ENCODE data around the gene ARHGAP5. TPM values are rescaled to one million over a fixed set of nuclear protein-coding genes. Genes with fewer than 3 reads are reported as not detected.

Gene ARHGAP5
- polyA plus RNA-seq, 3 donors, result 2.5 to 6.3 (median 4.3) TPM

DNA sequence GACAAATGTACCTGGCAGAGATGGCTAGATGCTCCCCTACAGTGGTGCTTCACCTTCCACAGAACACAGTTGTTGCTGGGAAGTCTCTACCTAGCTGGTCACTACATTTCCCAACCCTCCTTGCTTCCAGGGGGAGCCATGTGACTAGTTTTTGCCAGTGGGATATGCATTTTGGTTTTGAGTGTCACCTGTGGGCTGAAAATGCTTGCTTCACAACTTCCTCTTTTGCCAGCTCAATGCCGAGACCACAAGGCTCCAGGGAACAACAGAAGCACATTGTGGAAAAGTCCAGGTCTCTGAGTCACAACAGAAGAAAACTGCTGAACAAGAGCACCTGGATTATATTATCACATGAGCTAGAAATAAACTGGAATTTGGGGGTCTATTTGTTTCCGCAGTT lies 48.5 kb upstream of the ARHGAP5 start:
- no peak for DNase-seq
- no peak overlapping the region for H3K4me2 ChIP-seq (replicated peaks; ENCODE audit: extremely low read depth, low read length, poor library complexity, severe bottlenecking)
- Mint-ChIP-seq H3K4me1 (no peaks in the 10 kb centered on the region), H3K36me3 (no peaks in the 10 kb centered on the region), H3K9me3 (peaks cover 0 to 2% (median 0%) of the 10 kb centered on the region in 7 donors), H3K4me3 (no peak overlapping the region), H3K27me3 (ENCODE audit: low read depth in 3 of 3) (peaks cover 0 to 2% (median 0%) of the 10 kb centered on the region in 3 donors), H3K27ac (no peak overlapping the region)
- no peak overlapping the region for H3K9ac ChIP-seq (ENCODE audit: insufficient read depth, low read length, poor library complexity, severe bottlenecking)
- H3K36me3 ChIP-seq (replicated peaks in 1 of 2; ENCODE audit: control insufficient read depth in 1 of 2, insufficient read depth in 2 of 2, low read length in 2 of 2), result no peaks in the 10 kb centered on the region
- no peaks in the 10 kb centered on the region for H3K79me2 ChIP-seq (ENCODE audit: insufficient read depth, low read length)
- no peaks in the 10 kb centered on the region for H3K4me1 ChIP-seq (ENCODE audit: control insufficient read depth in 1 of 2, insufficient read depth in 2 of 2, low read length in 2 of 2)
- intact Hi-C loops (cut with micrococcal nuclease), result no loop called here
- H2AFZ ChIP-seq (ENCODE audit: insufficient read depth, low read depth, low read length, poor library complexity, severe bottlenecking), result no peak overlapping the region
- TF ChIP-seq, protein P1, sequence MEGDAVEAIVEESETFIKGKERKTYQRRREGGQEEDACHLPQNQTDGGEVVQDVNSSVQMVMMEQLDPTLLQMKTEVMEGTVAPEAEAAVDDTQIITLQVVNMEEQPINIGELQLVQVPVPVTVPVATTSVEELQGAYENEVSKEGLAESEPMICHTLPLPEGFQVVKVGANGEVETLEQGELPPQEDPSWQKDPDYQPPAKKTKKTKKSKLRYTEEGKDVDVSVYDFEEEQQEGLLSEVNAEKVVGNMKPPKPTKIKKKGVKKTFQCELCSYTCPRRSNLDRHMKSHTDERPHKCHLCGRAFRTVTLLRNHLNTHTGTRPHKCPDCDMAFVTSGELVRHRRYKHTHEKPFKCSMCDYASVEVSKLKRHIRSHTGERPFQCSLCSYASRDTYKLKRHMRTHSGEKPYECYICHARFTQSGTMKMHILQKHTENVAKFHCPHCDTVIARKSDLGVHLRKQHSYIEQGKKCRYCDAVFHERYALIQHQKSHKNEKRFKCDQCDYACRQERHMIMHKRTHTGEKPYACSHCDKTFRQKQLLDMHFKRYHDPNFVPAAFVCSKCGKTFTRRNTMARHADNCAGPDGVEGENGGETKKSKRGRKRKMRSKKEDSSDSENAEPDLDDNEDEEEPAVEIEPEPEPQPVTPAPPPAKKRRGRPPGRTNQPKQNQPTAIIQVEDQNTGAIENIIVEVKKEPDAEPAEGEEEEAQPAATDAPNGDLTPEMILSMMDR (IDR thresholded peaks at IDR 0.05), result no peak
- no peak overlapping the region for H3K4me3 ChIP-seq (replicated peaks in 1 of 3; ENCODE audit: low read depth in 2 of 3, low read length in 3 of 3)
- H3K27me3 ChIP-seq (ENCODE audit: control insufficient read depth in 2 of 2, insufficient read depth in 2 of 2, low read length in 2 of 2), result no peaks in the 10 kb centered on the region
- H3K27ac ChIP-seq (ENCODE audit: low read depth in 1 of 2, low read length in 2 of 2), result no peak overlapping the region
- no peaks in the 10 kb centered on the region for H4K20me1 ChIP-seq (ENCODE audit: insufficient read depth, low read length)
- H3K9me3 ChIP-seq (replicated peaks in 1 of 2; ENCODE audit: control insufficient read depth in 1 of 2, insufficient read depth in 1 of 2, low read length in 2 of 2), result no peaks in the 10 kb centered on the region
- WGBS (ENCODE audit: insufficient coverage), result 0% methylated on average over 1 of the region's 2 CpGs

DNA sequence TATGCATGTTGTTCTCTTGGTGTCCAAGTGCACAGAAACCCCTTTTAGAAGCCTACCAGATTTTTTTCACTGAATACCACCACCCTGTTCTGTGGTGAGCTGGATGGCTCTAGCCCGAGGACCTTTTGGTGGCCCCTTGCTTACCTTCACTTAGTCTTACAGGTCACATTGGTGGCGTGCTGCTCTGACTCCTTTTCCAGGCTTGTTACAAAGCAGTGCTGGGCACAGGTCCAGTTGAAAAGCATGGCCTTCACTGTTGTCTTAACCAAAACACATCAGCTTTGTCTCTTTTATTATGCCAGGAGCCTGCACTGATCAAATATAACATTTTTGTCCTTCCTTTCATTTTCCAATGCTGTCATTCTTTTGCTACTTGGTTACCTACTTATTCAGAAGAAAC lies 43.6 kb upstream of the ARHGAP5 start:
- no peaks in the 10 kb centered on the region for H3K4me1 Mint-ChIP-seq
- H3K36me3 ChIP-seq (replicated peaks in 1 of 2; ENCODE audit: control insufficient read depth in 1 of 2, insufficient read depth in 2 of 2, low read length in 2 of 2), result no peaks in the 10 kb centered on the region

More for the DNA sequence above, 43.6 kb upstream of the ARHGAP5 start:
- Histone ChIP-seq H2AFZ (ENCODE audit: insufficient read depth, low read depth, low read length, poor library complexity, severe bottlenecking) (no peak overlapping the region), H3K4me3 (replicated peaks in 1 of 3; ENCODE audit: low read depth in 2 of 3, low read length in 3 of 3) (no peak overlapping the region), H3K9ac (ENCODE audit: insufficient read depth, low read length, poor library complexity, severe bottlenecking) (no peak overlapping the region), H3K27me3 (ENCODE audit: control insufficient read depth in 2 of 2, insufficient read depth in 2 of 2, low read length in 2 of 2) (no peaks in the 10 kb centered on the region), H3K79me2 (ENCODE audit: insufficient read depth, low read length) (no peaks in the 10 kb centered on the region), H3K27ac (ENCODE audit: low read depth in 1 of 2, low read length in 2 of 2) (no peak overlapping the region), H3K9me3 (replicated peaks in 1 of 2; ENCODE audit: control insufficient read depth in 1 of 2, insufficient read depth in 1 of 2, low read length in 2 of 2) (no peaks in the 10 kb centered on the region), H3K4me1 (ENCODE audit: control insufficient read depth in 1 of 2, insufficient read depth in 2 of 2, low read length in 2 of 2) (no peaks in the 10 kb centered on the region), H3K4me2 (replicated peaks; ENCODE audit: extremely low read depth, low read length, poor library complexity, severe bottlenecking) (no peak overlapping the region), H4K20me1 (ENCODE audit: insufficient read depth, low read length) (no peaks in the 10 kb centered on the region)
- no peak for DNase-seq
- Mint-ChIP-seq H3K4me3 (no peak overlapping the region), H3K36me3 (no peaks in the 10 kb centered on the region), H3K9me3 (peaks cover 0 to 2% (median 0%) of the 10 kb centered on the region in 7 donors), H3K27me3 (ENCODE audit: low read depth in 3 of 3) (peaks cover 0 to 3% (median 3%) of the 10 kb centered on the region in 3 donors), H3K27ac (no peak overlapping the region)
- WGBS (ENCODE audit: insufficient coverage), result 92% methylated on average over 2 of the region's 2 CpGs
- TF ChIP-seq, protein P1 (IDR thresholded peaks at IDR 0.05), result no peak
- intact Hi-C loops (cut with micrococcal nuclease), result no loop called here

Data from CD14-positive monocyte (primary cell).